ENCODE data around the gene GPATCH11. TPM values are rescaled to one million over a fixed set of nuclear protein-coding genes. Genes with fewer than 3 reads are reported as not detected.

Gene GPATCH11
- total RNA-seq, 2 experiments from 2014 or later: 11.6 to 24.5 TPM

DNA sequence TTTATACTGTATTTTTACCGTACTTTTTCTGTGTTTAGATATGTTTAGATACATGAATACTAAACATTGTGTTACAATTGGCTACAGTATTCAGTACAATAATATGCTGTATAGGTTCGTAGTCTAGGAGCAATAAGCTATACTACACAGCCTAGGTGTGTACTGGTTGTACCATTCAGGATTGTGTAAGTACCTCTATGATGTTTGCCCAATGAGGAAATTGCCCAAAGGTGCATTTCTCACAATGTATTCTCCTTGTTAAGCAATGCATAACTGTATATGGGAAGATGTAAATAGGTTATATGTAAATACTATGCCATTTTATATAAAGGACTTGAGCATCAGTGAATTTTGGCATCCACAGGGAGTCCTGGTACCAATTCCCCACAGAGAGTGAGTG lies 61.7 kb downstream of the GPATCH11 start:
- ChIA-PET POLR2A (interaction anchor here (0.5 to 0.6 kb wide), 2 partner anchors 258 to 1872 kb away, joined by 3 read pairs; no protein-coding TSS in a partner anchor), CTCF (ENCODE audit: unreplicated experiment) (no interaction called here)
- BruUV-seq (replicated peaks): no TSS peak
- no peaks in the 10 kb centered on the region for H3K4me1 ChIP-seq (ENCODE audit: insufficient read depth, low read length, poor library complexity, severe bottlenecking)
- no peak for DNase-seq (ENCODE audit: low spot score)
- H3K4me3 ChIP-seq (ENCODE audit: low read depth, low read length, poor library complexity, severe bottlenecking): no peak overlapping the region
- intact Hi-C loops (cut with micrococcal nuclease; ENCODE audit: unreplicated experiment): no loop called here
- H3K9me2 ChIP-seq (ENCODE audit: insufficient read depth, low read length): no peaks in the 10 kb centered on the region
- no peak overlapping the region for H2AFZ ChIP-seq (ENCODE audit: low read length)
- no peaks in the 10 kb centered on the region for H3K36me3 ChIP-seq (ENCODE audit: insufficient read depth, low read length)
- no peaks in the 10 kb centered on the region for H3K9me3 ChIP-seq (ENCODE audit: low read length)
- no peak overlapping the region for H3K27ac ChIP-seq (ENCODE audit: low read depth, low read length, poor library complexity, severe bottlenecking)
- H4K20me1 ChIP-seq (ENCODE audit: insufficient read depth, low read length): no peaks in the 10 kb centered on the region
- H3K4me2 ChIP-seq (ENCODE audit: low read length): no peak overlapping the region
- no peak for TF ChIP-seq EZH2phosphoT487 (IDR thresholded peaks at IDR 0.05; ENCODE audit: borderline replicate concordance, low read depth, low read length)
- TF ChIP-seq, protein P1, sequence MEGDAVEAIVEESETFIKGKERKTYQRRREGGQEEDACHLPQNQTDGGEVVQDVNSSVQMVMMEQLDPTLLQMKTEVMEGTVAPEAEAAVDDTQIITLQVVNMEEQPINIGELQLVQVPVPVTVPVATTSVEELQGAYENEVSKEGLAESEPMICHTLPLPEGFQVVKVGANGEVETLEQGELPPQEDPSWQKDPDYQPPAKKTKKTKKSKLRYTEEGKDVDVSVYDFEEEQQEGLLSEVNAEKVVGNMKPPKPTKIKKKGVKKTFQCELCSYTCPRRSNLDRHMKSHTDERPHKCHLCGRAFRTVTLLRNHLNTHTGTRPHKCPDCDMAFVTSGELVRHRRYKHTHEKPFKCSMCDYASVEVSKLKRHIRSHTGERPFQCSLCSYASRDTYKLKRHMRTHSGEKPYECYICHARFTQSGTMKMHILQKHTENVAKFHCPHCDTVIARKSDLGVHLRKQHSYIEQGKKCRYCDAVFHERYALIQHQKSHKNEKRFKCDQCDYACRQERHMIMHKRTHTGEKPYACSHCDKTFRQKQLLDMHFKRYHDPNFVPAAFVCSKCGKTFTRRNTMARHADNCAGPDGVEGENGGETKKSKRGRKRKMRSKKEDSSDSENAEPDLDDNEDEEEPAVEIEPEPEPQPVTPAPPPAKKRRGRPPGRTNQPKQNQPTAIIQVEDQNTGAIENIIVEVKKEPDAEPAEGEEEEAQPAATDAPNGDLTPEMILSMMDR (conservative IDR thresholded peaks at IDR 0.05; ENCODE audit: low read length): no peak
- no peaks in the 10 kb centered on the region for H3K79me2 ChIP-seq (ENCODE audit: insufficient read depth, low read depth, low read length)

DNA sequence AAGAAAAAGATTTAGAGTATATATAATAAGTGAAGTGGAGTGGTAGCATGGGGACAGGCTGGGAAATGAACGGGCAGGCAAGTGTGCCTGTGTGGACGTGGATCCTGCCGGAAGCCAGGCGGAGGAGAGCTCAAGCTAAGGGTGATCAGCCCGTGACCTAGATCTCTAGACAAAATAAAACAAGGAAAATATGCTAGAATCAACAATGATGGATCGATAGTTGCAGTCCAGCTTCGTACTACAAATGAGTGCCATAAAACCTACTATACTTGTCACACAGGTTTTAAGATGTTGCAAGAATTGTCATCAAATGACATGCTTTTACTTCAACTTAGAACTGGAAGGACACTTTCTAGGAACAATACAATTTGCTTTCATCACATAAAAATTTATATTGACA lies 64.0 kb downstream of the GPATCH11 start:
- Histone ChIP-seq H4K20me1 (ENCODE audit: insufficient read depth, low read length) (no peaks in the 10 kb centered on the region), H3K9me3 (ENCODE audit: low read length) (no peaks in the 10 kb centered on the region), H3K36me3 (ENCODE audit: insufficient read depth, low read length) (no peaks in the 10 kb centered on the region), H3K4me2 (ENCODE audit: low read length) (no peak overlapping the region), H3K4me3 (ENCODE audit: low read depth, low read length, poor library complexity, severe bottlenecking) (no peak overlapping the region), H3K4me1 (ENCODE audit: insufficient read depth, low read length, poor library complexity, severe bottlenecking) (no peaks in the 10 kb centered on the region), H3K27ac (ENCODE audit: low read depth, low read length, poor library complexity, severe bottlenecking) (no peak overlapping the region), H2AFZ (ENCODE audit: low read length) (no peak overlapping the region), H3K9me2 (ENCODE audit: insufficient read depth, low read length) (no peaks in the 10 kb centered on the region), H3K79me2 (ENCODE audit: insufficient read depth, low read depth, low read length) (no peaks in the 10 kb centered on the region)
- TF ChIP-seq EZH2phosphoT487 (IDR thresholded peaks at IDR 0.05; ENCODE audit: borderline replicate concordance, low read depth, low read length): no peak
- TF ChIP-seq, protein P1 (conservative IDR thresholded peaks at IDR 0.05; ENCODE audit: low read length): no peak
- no peak for DNase-seq (ENCODE audit: low spot score)
- no TSS peak for BruUV-seq (replicated peaks)
- ChIA-PET CTCF (ENCODE audit: unreplicated experiment) (no interaction called here), POLR2A (no interaction called here)
- intact Hi-C loops (cut with micrococcal nuclease; ENCODE audit: unreplicated experiment): no loop called here

Other genes starting within 250 kb of the GPATCH11 start
- gene STRN, start 118.0 kb upstream of the GPATCH11 start, total RNA-seq (2014; rRNA removed; shearing (Covaris generic)): 16.0 and 16.1 TPM in 2 replicates
- 32.6 and 33.9 TPM in 2 replicates for gene STRN, start 118.0 kb upstream of the GPATCH11 start, total RNA-seq (2022)
- 23.8 TPM in 2 replicates for gene HEATR5B, start 146 bp upstream of the GPATCH11 start, total RNA-seq (2014; rRNA removed; shearing (Covaris generic))
- gene HEATR5B, start 146 bp upstream of the GPATCH11 start, total RNA-seq (2022): 31.3 and 34.5 TPM in 2 replicates
- 3.2 and 3.6 TPM in 2 replicates for gene EIF2AK2, start 72.5 kb downstream of the GPATCH11 start, total RNA-seq (2014; rRNA removed; shearing (Covaris generic))
- 3.1 and 3.7 TPM in 2 replicates for gene EIF2AK2, start 72.5 kb downstream of the GPATCH11 start, total RNA-seq (2022)
- not detected in 2 replicates for gene SULT6B1, start 104.2 kb downstream of the GPATCH11 start, total RNA-seq (2014; rRNA removed; shearing (Covaris generic))
- gene SULT6B1, start 104.2 kb downstream of the GPATCH11 start, total RNA-seq (2022): not detected in 2 replicates
- 19.2 and 31.1 TPM in 2 replicates for gene CEBPZOS, start 112.0 kb downstream of the GPATCH11 start, total RNA-seq (2014; rRNA removed; shearing (Covaris generic))
- 73.6 and 90.9 TPM in 2 replicates for gene CEBPZOS, start 112.0 kb downstream of the GPATCH11 start, total RNA-seq (2022)
- 34.9 and 50.2 TPM in 2 replicates for gene CEBPZ, start 147.1 kb downstream of the GPATCH11 start, total RNA-seq (2014; rRNA removed; shearing (Covaris generic))
- 55.1 and 57.2 TPM in 2 replicates for gene CEBPZ, start 147.1 kb downstream of the GPATCH11 start, total RNA-seq (2022)
- gene NDUFAF7, start 147.1 kb downstream of the GPATCH11 start, total RNA-seq (2014; rRNA removed; shearing (Covaris generic)): 17.3 and 23.3 TPM in 2 replicates
- 26.0 and 27.3 TPM in 2 replicates for gene NDUFAF7, start 147.1 kb downstream of the GPATCH11 start, total RNA-seq (2022)
- 63.2 and 74.3 TPM in 2 replicates for gene PRKD3, start 240.3 kb downstream of the GPATCH11 start, total RNA-seq (2014; rRNA removed; shearing (Covaris generic))
- gene PRKD3, start 240.3 kb downstream of the GPATCH11 start, total RNA-seq (2022): 174 and 185 TPM in 2 replicates

All from OCI-LY7 (cell line).